HepG2 (cell line): ENCODE data around the gene BAIAP3. TPM values are rescaled to one million over a fixed set of nuclear protein-coding genes. Genes with fewer than 3 reads are reported as not detected.

ENCODE experiments used
- AHDC1 ChIP-seq: sonication (generic); formaldehyde crosslinking; IDR thresholded peaks from 2 replicates; pipeline ENCODE4 v1.5.1; 2020; ENCODE audit warnings: mild to moderate bottlenecking, missing genetic modification reagents, borderline replicate concordance
- ASH2L ChIP-seq: fragments of 300-600, 200-600 bp; sonication (generic); IDR thresholded peaks from 2 replicates; pipeline ENCODE4 v1.7.0; 2017; ENCODE audit warnings: low read depth, mild to moderate bottlenecking, moderate library complexity, mixed read lengths, low read length; ENCODE audit not compliant: insufficient read length
- CC2D1A ChIP-seq: sonication (generic); formaldehyde crosslinking; IDR thresholded peaks from 2 replicates; pipeline ENCODE4 v1.8.1; 2023; ENCODE audit warnings: mild to moderate bottlenecking, missing genetic modification reagents
- CEBPB ChIP-seq: IDR thresholded peaks from 2 replicates; pipeline ENCODE4 v1.6.1; 2011; ENCODE audit warnings: low read depth, low read length, improper control_type of control experiment, borderline replicate concordance
- FUBP1 ChIP-seq: sonication (generic); formaldehyde crosslinking; IDR thresholded peaks from 2 replicates; pipeline ENCODE4 v1.5.1; 2020; ENCODE audit warnings: missing genetic modification reagents, mild to moderate bottlenecking, borderline replicate concordance
- GABPA ChIP-seq, 2 experiments: IDR thresholded peaks; 2 replicates each; pipeline ENCODE4 v1.6.1; 2011 to 2016; ENCODE audit warnings: low read depth in 2 of 2, low read length in 1 of 2, missing biosample characterization in 1 of 2, missing genetic modification characterization in 1 of 2
- ISX ChIP-seq: sonication (generic); formaldehyde crosslinking; conservative IDR thresholded peaks from 2 replicates; pipeline ENCODE4 v1.5.0; 2020; ENCODE audit warnings: missing genetic modification reagents
- MAZ ChIP-seq, 2 experiments: sonication (generic) in 1 of 2; formaldehyde crosslinking in 1 of 2; IDR thresholded peaks; 2 replicates each; pipeline versions ENCODE4 v1.5.0 to v1.6.1; 2012 to 2020; ENCODE audit warnings: low read depth in 2 of 2, mild to moderate bottlenecking in 2 of 2, borderline replicate concordance in 1 of 2, improper control_type of control experiment in 1 of 2, low read length in 1 of 2, missing genetic modification reagents in 1 of 2, moderate library complexity in 1 of 2
- MTF2 ChIP-seq: sonication (generic); formaldehyde crosslinking; IDR thresholded peaks from 2 replicates; pipeline ENCODE4 v1.5.0; 2020; ENCODE audit warnings: missing genetic modification reagents, borderline replicate concordance
- NCOR1 ChIP-seq: fragments of 200-600 bp; sonication (generic); IDR thresholded peaks from 2 replicates; pipeline ENCODE4 v1.7.0; 2017; ENCODE audit warnings: antibody characterized with exemption, low read length, borderline replicate concordance
- NR3C1 ChIP-seq: sonication (generic); formaldehyde crosslinking; IDR thresholded peaks from 2 replicates; pipeline ENCODE4 v1.4.0; 2020; ENCODE audit warnings: missing genetic modification reagents
- NRL ChIP-seq: sonication (generic); formaldehyde crosslinking; IDR thresholded peaks from 2 replicates; pipeline ENCODE4 v1.5.0; 2020; ENCODE audit warnings: missing genetic modification reagents, mild to moderate bottlenecking, moderate library complexity, borderline replicate concordance
- POLR2AphosphoS5 ChIP-seq: IDR thresholded peaks from 2 replicates; pipeline ENCODE4 v1.6.1; 2012; ENCODE audit warnings: low read depth, low read length
- RBFOX2 ChIP-seq: fragments of 200-400 bp; formaldehyde crosslinking; IDR thresholded peaks from 2 replicates; pipeline ENCODE4 v1.6.1; 2017; ENCODE audit warnings: low read depth, mild to moderate bottlenecking, low read length
- SMARCE1 ChIP-seq: fragments of 450-650 bp; IDR thresholded peaks from 2 replicates; pipeline ENCODE4 v1.6.1; 2017; ENCODE audit warnings: borderline replicate concordance
- SOX5 ChIP-seq: IDR thresholded peaks from 2 replicates; pipeline ENCODE4 v1.6.1; 2016; ENCODE audit warnings: borderline replicate concordance
- TBL1XR1 ChIP-seq: fragments of 150-350 bp; IDR thresholded peaks from 2 replicates; pipeline ENCODE4 v1.6.1; 2014; ENCODE audit warnings: borderline replicate concordance, low read length; ENCODE audit not compliant: partially characterized antibody
- ZKSCAN1 ChIP-seq: fragments of 150-350 bp; IDR thresholded peaks from 2 replicates; pipeline ENCODE4 v1.6.1; 2014; ENCODE audit warnings: low read length
- ZNF3 ChIP-seq: IDR thresholded peaks from 2 replicates; pipeline ENCODE4 v1.7.0; 2017; ENCODE audit warnings: inconsistent platforms
- ZNF496 ChIP-seq: sonication (generic); formaldehyde crosslinking; IDR thresholded peaks from 2 replicates; pipeline ENCODE4 v1.8.1; 2023; ENCODE audit warnings: mild to moderate bottlenecking, moderate library complexity, missing genetic modification reagents; ENCODE audit not compliant: insufficient replicate concordance
- ZNF556 ChIP-seq: sonication (generic); formaldehyde crosslinking; IDR thresholded peaks from 2 replicates; pipeline ENCODE4 v1.4.0; 2020; ENCODE audit warnings: mild to moderate bottlenecking, missing genetic modification reagents, borderline replicate concordance
- ZNF775 ChIP-seq: sonication (generic); formaldehyde crosslinking; IDR thresholded peaks from 2 replicates; pipeline ENCODE4 v1.4.0; 2020; ENCODE audit warnings: missing genetic modification reagents, mild to moderate bottlenecking, moderate library complexity, borderline replicate concordance
- polyA plus RNA-seq, 8 experiments: library from polyadenylated mRNA; depleted of rRNA in 3 of 8; stranded (reverse) in 7 of 8; unstranded in 1 of 8; fragments of >200 nt; fragmentation: Illumina TruSeq in 4 of 8; extraction: Trizol in 4 of 8; gene quantifications; 2 replicates each; pipeline versions ENCODE4 v1.2.1 to v1.2.3, GENCODE V29; 2011 to 2016; ENCODE audit warnings: low read depth in 4 of 8, missing spikeins in 1 of 8, mixed read lengths in 1 of 8; ENCODE audit not compliant: insufficient read depth in 1 of 8
- total RNA-seq, 5 experiments: library from RNA; depleted of rRNA; stranded (reverse); fragments of >200 nt; fragmentation: Illumina TruSeq; extraction: Trizol; gene quantifications; 2 replicates each; pipeline ENCODE4 v1.2.3, GENCODE V29; 2016; ENCODE audit warnings: low read depth in 1 of 5

BAIAP3 gene
- total and polyA plus RNA-seq, 2 of the 13 experiments (the other 11 are each of a cell fraction or from before 2014, with no cell fraction given): 3.2 to 5.7 TPM

GRCh38 chr16:1343428-1344242 is 10.2 kb downstream of the BAIAP3 start (continued):
- TF ChIP-seq ZNF496: no peak
- no peak for TF ChIP-seq CC2D1A
- TF ChIP-seq SMARCE1: no peak
- TF ChIP-seq ASH2L: peak; percentile 20
- TF ChIP-seq AHDC1: no peak
- no peak for TF ChIP-seq ZNF556
- TF ChIP-seq FUBP1 (CRISPR knock-in tag): no peak
- no peak for TF ChIP-seq SOX5 (CRISPR knock-in tag)
- TF ChIP-seq ISX (CRISPR knock-in tag): no peak
- no peak for TF ChIP-seq NCOR1
- peak; percentile 33; the same call in 1 of the 2 replicates for TF ChIP-seq RBFOX2
- TF ChIP-seq CEBPB: no peak
- no peak for TF ChIP-seq ZKSCAN1
- no peak for TF ChIP-seq MAZ (IDR thresholded peaks at IDR 0.05; ENCODE audit: borderline replicate concordance, low read depth, low read length)
- no peak for TF ChIP-seq MAZ (CRISPR knock-in tag; IDR thresholded peaks at IDR 0.05; ENCODE audit: low read depth)
- TF ChIP-seq GABPA (IDR thresholded peaks at IDR 0.05; ENCODE audit: low read depth, low read length): no peak
- no peak for TF ChIP-seq GABPA (CRISPR knock-in tag; IDR thresholded peaks at IDR 0.05; ENCODE audit: low read depth)
- no peak for TF ChIP-seq ZNF775 (CRISPR knock-in tag)
- peak; percentile 38; the same call in 1 of the 2 replicates for TF ChIP-seq NRL (CRISPR knock-in tag)
- peak; percentile 49; the same call in 1 of the 2 replicates for TF ChIP-seq POLR2AphosphoS5
- peak; percentile 41; the same call in 1 of the 2 replicates for TF ChIP-seq MTF2 (CRISPR knock-in tag)
- no peak for TF ChIP-seq TBL1XR1
- no peak for TF ChIP-seq NR3C1 (CRISPR knock-in tag)
- TF ChIP-seq ZNF3: no peak
